BJ (cell line): ENCODE results near the gene KCND3. TPM values are rescaled to one million over a fixed set of nuclear protein-coding genes. Genes with fewer than 3 reads are reported as not detected.

Experiments used
- CTCF ChIA-PET: fragments of 350-600 bp; formaldehyde crosslinking; extraction: SDS; loops from one replicate; lab custom pipeline; 2021; ENCODE audit warnings: antibody characterized with exemption, inconsistent platforms; lab: Yijun Ruan, JAX
- POLR2A ChIA-PET: fragments of 300-600 bp; sonication (Branson Sonifier 250); formaldehyde crosslinking; extraction: SDS; loops from one replicate; lab custom pipeline; 2021; ENCODE audit warnings: antibody characterized with exemption; lab: Charles Lee
- DNase-seq: peaks from one replicate; pipeline ENCODE4 v3.0.0-alpha.2; 2011; ENCODE audit warnings: low read depth
- H3K27me3 ChIP-seq: 2 replicates; pipeline ENCODE4 v1.6.0; 2011; ENCODE audit warnings: low read length; ENCODE audit not compliant: control insufficient read depth, insufficient read depth
- H3K36me3 ChIP-seq: 2 replicates; pipeline ENCODE4 v1.5.1; 2011; ENCODE audit warnings: low read length; ENCODE audit not compliant: control insufficient read depth, insufficient read depth
- H3K4me3 ChIP-seq: 2 replicates; pipeline ENCODE4 v1.5.1; 2011; ENCODE audit warnings: low read depth, mild to moderate bottlenecking, control low read depth, low read length
- CTCF ChIP-seq: IDR thresholded peaks from 2 replicates; pipeline ENCODE4 v1.5.1; 2011; ENCODE audit warnings: low read depth, mild to moderate bottlenecking, control low read depth, inconsistent platforms, low read length, moderate library complexity; ENCODE audit not compliant: insufficient read depth
- polyA plus RNA-seq: library from polyadenylated mRNA; depleted of rRNA; stranded (reverse); fragments of >200 nt; gene quantifications from 2 replicates; pipeline ENCODE4 v1.2.3, GENCODE V29; 2011

The KCND3 gene
- polyA plus RNA-seq, 1 experiment: 3.6 TPM

- H3K27me3 ChIP-seq: peaks cover 8% of the 10 kb centered on the region
- no peak overlapping the region for H3K4me3 ChIP-seq
- no peak for DNase-seq
- ChIA-PET CTCF (no interaction called here), POLR2A (no interaction called here)
- no peaks in the 10 kb centered on the region for H3K36me3 ChIP-seq
- no peak for TF ChIP-seq CTCF
Observed at GRCh38 chr1:111861523-111861922, 127.9 kb downstream of the KCND3 start.

GRCh38 chr1:111857194-111857651 lies 132.2 kb downstream of the KCND3 start:
- TF ChIP-seq CTCF: no peak
- POLR2A ChIA-PET: no interaction called here
- Histone ChIP-seq H3K36me3 (no peaks in the 10 kb centered on the region), H3K27me3 (peaks cover 11% of the 10 kb centered on the region), H3K4me3 (no peak overlapping the region)
- DNase-seq: no peak
- CTCF ChIA-PET: no interaction called here

- TF ChIP-seq CTCF: no peak
- H3K36me3 ChIP-seq: no peaks in the 10 kb centered on the region
- ChIA-PET POLR2A (no interaction called here), CTCF (no interaction called here)
- no peak overlapping the region for H3K4me3 ChIP-seq
- no peak for DNase-seq
- peaks cover 11% of the 10 kb centered on the region for H3K27me3 ChIP-seq
Observed at GRCh38 chr1:111856411-111857185, 132.9 kb downstream of the KCND3 start.

- ChIA-PET CTCF (no interaction called here), POLR2A (no interaction called here)
- DNase-seq: no peak
- Histone ChIP-seq H3K36me3 (no peaks in the 10 kb centered on the region), H3K27me3 (peaks cover 11% of the 10 kb centered on the region), H3K4me3 (no peak overlapping the region)
- TF ChIP-seq CTCF: no peak
Observed at GRCh38 chr1:111855260-111855659, 134.2 kb downstream of the KCND3 start.

- no peak for TF ChIP-seq CTCF
- CTCF ChIA-PET: no interaction called here
- Histone ChIP-seq H3K4me3 (no peak overlapping the region), H3K36me3 (no peaks in the 10 kb centered on the region), H3K27me3 (peaks cover 7% of the 10 kb centered on the region)
- POLR2A ChIA-PET: no interaction called here
- DNase-seq: no peak
Observed at GRCh38 chr1:111852261-111852721, 137.2 kb downstream of the KCND3 start.
